Islet of Langerhans (tissue), 1 donor: ENCODE results near the gene GABRG3.

Source experiments
- FAIRE-seq: peaks from one replicate; lab custom pipeline; 2011; peaks lifted over from hg19 to GRCh38; lab: Jason Lieb, UNC

The GABRG3 gene

GRCh38 chr15:27527490-27528067 lies 556.6 kb downstream of the GABRG3 start:
- FAIRE-seq = no peak

- FAIRE-seq = no peak
These were observed 558.4 kb downstream of the GABRG3 start for GRCh38 chr15:27529399-27529798.

- no peak for FAIRE-seq
These were observed 560.0 kb downstream of the GABRG3 start for GRCh38 chr15:27530994-27531393.

GRCh38 chr15:27532358-27532757 lies 561.4 kb downstream of the GABRG3 start:
- no peak for FAIRE-seq

GRCh38 chr15:27535445-27536129 lies 564.6 kb downstream of the GABRG3 start:
- no peak for FAIRE-seq

- no peak for FAIRE-seq
These were observed 567.3 kb downstream of the GABRG3 start for GRCh38 chr15:27538325-27538724.

GRCh38 chr15:27541581-27541980 lies 570.6 kb downstream of the GABRG3 start:
- FAIRE-seq = no peak

GRCh38 chr15:27545494-27546255 lies 574.7 kb downstream of the GABRG3 start:
- no peak for FAIRE-seq

GRCh38 chr15:27549746-27550145 lies 578.8 kb downstream of the GABRG3 start:
- no peak for FAIRE-seq

- FAIRE-seq = no peak
These were observed 579.7 kb downstream of the GABRG3 start for GRCh38 chr15:27550635-27551034.

- no peak for FAIRE-seq
These were observed 590.8 kb downstream of the GABRG3 start for GRCh38 chr15:27561816-27562215.

GRCh38 chr15:27563765-27564370 lies 592.9 kb downstream of the GABRG3 start:
- FAIRE-seq = no peak

- no peak for FAIRE-seq
These were observed 593.7 kb downstream of the GABRG3 start for GRCh38 chr15:27564656-27565055.

- FAIRE-seq = no peak
These were observed 599.8 kb downstream of the GABRG3 start for GRCh38 chr15:27570746-27571145.

- FAIRE-seq = no peak
These were observed 603.0 kb downstream of the GABRG3 start for GRCh38 chr15:27573805-27574485.

GRCh38 chr15:27574541-27575054 lies 603.6 kb downstream of the GABRG3 start:
- no peak for FAIRE-seq

- no peak for FAIRE-seq
These were observed 604.5 kb downstream of the GABRG3 start for GRCh38 chr15:27575521-27575920.

- FAIRE-seq = no peak
These were observed 605.6 kb downstream of the GABRG3 start for GRCh38 chr15:27576576-27576975.

GRCh38 chr15:27579738-27580137 lies 608.8 kb downstream of the GABRG3 start:
- no peak for FAIRE-seq

GRCh38 chr15:27582726-27583410 lies 611.9 kb downstream of the GABRG3 start:
- FAIRE-seq = no peak

- no peak for FAIRE-seq
These were observed 612.7 kb downstream of the GABRG3 start for GRCh38 chr15:27583651-27584050.
